ENCODE measurements around the gene GRIPAP1.

GRIPAP1 gene, protein sequence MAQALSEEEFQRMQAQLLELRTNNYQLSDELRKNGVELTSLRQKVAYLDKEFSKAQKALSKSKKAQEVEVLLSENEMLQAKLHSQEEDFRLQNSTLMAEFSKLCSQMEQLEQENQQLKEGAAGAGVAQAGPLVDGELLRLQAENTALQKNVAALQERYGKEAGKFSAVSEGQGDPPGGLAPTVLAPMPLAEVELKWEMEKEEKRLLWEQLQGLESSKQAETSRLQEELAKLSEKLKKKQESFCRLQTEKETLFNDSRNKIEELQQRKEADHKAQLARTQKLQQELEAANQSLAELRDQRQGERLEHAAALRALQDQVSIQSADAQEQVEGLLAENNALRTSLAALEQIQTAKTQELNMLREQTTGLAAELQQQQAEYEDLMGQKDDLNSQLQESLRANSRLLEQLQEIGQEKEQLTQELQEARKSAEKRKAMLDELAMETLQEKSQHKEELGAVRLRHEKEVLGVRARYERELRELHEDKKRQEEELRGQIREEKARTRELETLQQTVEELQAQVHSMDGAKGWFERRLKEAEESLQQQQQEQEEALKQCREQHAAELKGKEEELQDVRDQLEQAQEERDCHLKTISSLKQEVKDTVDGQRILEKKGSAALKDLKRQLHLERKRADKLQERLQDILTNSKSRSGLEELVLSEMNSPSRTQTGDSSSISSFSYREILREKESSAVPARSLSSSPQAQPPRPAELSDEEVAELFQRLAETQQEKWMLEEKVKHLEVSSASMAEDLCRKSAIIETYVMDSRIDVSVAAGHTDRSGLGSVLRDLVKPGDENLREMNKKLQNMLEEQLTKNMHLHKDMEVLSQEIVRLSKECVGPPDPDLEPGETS

DNA sequence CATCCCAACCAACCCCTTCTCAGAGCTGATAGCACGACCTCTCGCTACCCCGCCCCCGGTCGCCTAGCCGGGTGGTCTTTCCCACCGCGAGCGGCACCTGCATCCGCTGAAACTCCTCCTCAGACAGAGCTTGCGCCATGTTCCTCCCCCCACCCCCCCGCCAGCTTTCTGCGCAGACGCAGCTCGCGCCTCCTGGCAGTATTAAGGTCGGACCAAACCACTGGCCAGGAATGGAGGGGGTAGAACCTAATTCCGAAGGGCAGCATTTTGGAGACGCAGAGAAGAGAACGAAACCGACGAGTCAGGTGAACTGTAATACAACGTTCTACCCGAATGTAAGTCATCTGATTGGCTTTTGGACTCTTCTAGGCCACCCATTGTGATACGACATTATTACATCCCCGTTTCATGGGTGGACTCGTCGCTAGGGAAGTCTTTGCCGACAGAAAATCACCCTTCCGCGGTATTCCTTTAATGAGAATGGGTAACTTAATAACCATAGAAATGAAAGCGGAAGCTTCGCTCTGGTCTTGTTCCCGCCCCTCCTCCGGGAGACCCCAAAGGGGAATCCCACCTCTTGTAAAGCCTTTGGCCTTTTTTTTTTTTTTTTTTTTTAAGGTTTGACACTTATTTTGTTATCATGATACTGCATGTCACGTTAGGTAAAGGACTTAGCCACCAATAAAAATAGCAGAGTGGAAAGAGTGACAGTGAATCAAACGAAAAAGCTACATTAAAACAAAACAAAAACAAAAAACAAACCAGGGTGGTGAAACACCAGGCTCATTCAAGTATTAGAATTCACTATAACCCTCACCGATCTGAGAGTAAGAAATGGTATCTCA lies at the start of gene GRIPAP1:
GRIPAP1 (minus strand) TSS at position 174 of the 845 bp plus-strand sequence; CDS start at position 139, 35 bp downstream.
- peak; percentile 78 for DNase-seq

- no peak for DNase-seq
Observed at GRCh38 chrX:49043987-49044281, 41.9 kb upstream of the GRIPAP1 start.

- peak; percentile 96 for DNase-seq
Observed at GRCh38 chrX:49043220-49043986, 41.3 kb upstream of the GRIPAP1 start, which contains the start of gene TFE3. Gene TFE3, minus strand, starts transcription at chrX:49043357. Its CDS starts 131 bp downstream, at chrX:49043226.

DNA sequence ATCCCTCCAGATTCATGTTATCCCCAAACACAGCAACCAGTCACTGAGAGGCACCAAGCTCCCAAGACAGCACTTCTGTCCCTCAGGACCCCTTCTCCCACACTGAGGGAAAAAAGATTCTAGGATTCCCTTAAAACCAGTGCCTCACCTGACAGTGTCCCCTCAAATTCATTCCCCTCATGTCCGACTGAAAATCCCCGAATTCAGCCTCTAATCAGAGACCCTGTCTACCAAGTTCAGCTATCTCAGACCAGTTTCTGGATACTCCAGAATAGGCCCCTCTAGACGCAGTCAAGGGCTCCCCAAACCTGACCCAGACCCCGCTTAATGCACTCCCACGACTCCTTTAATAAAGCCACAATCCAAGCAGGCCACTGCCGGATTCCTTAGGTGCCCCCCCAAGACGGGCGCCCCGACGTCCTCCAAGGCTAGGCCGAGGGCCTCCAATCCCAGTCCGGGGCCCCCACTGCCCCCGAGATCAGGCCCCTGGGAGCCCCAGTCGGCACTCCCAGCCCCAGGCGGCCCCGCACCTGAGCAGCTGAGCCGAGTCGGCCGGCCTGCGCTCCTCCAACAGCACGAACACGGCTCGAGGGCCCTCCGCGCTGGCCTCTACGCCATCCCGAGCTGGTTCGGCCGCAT lies 40.6 kb upstream of the GRIPAP1 start:
- DNase-seq, result no peak

DNA sequence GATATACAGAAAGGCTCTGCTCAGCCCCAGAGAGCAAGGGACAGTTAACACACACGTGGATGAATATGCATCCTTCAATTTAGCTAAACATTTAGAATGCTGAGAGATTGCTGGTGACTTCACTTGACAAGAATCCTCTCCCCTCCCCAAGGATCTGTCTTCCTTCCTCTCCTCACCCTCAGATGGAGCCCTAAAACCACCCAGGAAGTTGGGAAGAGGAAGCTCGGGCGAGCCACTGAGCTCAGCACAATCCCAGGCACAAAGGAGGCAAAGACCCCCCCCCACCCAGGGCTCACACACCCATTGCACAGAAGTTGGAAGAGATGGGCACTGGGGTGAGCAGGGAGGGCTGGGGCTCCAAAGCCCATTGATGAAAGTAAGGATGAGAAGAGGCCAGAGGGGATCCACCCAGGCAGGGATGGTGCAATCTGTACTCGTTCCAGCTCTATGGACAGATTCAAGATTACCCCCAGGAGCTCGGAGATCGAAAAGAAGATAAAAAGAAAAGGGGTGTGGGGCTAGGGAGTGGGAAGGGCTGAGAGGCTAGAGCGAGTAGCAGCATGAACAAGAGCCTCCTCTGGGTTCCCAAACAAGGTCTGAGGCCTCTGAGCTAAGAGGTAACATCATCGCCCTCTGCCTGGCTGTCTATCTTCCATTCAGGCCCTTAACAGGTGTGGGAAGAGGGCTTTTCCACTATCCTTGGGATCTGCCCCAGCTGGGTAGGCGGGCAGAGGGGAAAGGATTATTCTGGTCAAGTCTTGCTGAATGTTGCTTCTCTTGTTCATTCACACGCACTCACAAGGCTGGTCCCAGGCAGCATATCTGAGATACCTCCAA lies 39.9 kb upstream of the GRIPAP1 start:
- no peak for DNase-seq

DNA sequence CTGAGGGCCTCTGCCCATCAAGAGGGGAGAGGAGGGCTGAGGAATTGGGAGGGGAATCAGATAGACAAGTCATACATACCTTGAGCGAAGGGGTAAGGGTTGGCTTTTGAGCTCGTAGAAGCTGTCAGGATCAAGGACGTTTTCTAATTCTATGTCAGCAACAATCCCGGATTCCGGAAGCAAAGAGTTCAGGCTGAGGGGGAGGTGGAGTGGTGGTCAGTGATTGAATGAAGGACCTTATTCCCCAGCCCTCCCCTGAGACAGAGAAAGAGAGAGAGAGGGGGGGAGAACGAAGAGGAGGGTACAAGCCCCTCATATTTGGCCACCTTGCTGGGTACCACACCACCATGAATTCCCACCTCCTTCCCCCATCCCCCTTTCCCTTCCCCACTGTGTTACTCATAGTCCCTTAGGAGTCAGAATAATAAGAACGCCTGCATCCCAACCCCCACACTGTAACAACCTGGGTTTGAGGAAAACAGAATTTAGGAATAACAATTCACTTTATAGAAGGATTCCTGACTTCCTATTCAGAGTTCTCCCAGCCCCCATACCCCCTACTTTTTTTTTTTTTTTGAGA lies 38.4 kb upstream of the GRIPAP1 start:
- DNase-seq, result no peak

GRCh38 chrX:49039598-49040375 lies 37.7 kb upstream of the GRIPAP1 start:
- peak; percentile 31 for DNase-seq

GRCh38 chrX:49037883-49038475 lies 35.9 kb upstream of the GRIPAP1 start:
- no peak for DNase-seq

DNA sequence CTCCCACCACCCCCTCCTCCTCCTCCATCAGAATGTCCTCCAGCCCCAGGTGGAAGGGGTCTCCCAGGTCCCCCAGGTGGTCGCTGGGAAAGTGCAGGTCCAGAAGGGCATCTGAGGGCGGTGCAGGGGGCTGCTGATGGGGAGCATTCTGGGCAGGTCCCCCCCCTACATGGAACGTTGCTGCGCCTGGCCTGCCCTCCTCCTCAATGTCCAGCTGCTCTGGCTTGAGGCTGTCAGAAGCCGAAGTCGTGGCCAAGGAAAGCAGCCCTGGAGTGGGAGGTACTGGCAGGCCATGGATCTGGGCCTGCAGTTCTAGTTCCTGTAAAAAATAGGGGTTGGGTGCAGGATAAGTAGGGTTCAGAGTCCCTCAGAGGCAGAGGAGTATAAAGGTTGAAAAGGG lies 28.2 kb upstream of the GRIPAP1 start:
- DNase-seq, result no peak

DNA sequence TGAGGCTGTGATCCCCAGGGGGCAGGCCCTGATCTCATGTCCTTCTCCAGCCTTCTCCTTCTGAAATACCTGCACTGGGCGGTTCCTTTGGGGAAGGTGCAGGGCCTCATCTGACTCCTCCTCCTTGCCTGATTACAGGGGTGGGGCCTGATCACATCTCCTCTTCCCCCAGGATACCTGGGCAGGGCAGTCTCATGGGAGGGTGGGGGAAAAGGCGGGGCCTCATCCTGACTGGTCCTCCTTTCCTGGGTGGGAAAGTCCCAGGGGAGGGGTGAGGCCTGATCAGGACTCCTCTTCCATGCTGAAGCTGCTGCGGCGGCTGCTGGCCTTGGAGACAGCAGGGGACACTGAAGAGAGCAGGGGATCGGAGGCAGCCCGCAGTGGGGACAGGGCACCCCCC lies 27.8 kb upstream of the GRIPAP1 start:
- DNase-seq, result no peak

DNA sequence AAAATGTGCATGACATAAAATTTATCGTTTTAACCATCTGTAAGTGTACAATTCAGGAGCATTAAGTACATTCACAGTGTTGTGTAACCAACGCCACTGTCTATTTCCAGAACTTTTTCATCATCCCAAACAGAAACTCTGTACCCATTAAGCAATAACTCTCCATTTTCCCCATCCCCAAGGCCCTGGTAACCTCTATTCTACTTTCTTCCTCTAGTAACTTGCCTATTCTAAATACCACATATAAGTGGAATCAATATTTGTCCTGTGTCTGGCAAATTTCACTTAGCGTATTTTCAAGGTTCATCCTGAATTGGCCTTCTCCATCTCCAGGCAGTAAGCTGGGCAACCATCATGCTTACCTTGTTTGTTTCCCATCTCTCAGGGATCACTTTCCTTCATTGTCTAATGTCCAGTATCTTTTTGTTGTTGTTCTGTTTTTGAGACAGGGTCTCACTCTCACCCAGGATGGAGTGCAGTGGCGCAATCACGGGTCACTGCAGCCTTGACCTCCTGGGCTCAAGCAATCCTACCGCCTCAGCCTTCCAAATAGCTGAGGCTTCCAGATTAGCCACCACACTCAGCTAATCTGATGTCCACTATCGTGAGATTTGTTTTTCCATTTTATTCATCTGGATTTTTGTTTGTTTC lies 17.7 kb upstream of the GRIPAP1 start:
- no peak for DNase-seq

- DNase-seq, result no peak
Observed at GRCh38 chrX:49019050-49019449, 17.0 kb upstream of the GRIPAP1 start.

GRCh38 chrX:49003696-49004095 lies 1.6 kb upstream of the GRIPAP1 start:
- no peak for DNase-seq

- DNase-seq, result peak; percentile 40
Observed at GRCh38 chrX:49001521-49002090, 458 bp downstream of the GRIPAP1 start.

DNA sequence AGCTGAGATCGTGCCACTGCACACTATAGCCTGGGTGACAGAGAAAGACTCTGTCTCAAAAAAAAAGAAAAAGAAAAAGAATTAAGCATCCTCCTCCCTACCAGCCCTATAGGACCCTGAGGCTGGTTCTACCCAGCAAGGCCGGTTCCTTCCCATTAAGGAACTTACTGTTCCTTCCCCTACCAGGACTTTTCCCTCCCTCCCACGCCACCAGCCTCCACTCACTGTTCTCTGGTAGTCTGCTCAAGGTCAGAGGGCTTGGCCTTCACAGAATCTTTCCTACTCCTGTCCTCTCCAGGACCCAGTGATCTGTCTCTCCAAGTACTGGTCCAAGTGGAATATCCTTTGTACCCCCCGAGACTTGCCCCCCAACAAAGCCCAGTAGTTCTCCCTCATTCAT lies 1.4 kb downstream of the GRIPAP1 start:
- no peak for DNase-seq

- DNase-seq, result peak; percentile 4
Observed at GRCh38 chrX:48999030-48999429, 3.0 kb downstream of the GRIPAP1 start.

DNA sequence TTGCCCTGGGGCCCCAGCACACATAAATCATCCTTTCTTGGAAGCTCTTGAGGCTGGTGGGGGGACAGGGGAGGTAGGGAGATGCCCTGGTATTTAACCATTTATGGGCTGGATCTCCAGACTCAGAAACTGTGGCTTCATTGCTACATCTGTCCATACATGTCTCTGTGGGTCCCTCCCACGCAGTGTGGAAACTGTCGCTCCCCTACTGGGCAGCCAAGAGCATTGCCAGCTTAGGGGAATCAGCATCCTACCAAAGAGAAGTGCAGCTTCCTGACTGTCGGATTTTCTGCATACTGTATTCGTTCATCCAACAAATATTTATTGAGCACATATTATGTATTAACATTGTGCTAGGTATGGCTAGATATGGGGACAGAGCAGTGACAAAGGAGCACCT lies 3.7 kb downstream of the GRIPAP1 start:
- no peak for DNase-seq

GRCh38 chrX:48997865-48998264 lies 4.2 kb downstream of the GRIPAP1 start:
- DNase-seq, result no peak
